HepG2 (cell line): ENCODE data around the gene ZBTB18.

Source experiments
- CAMTA2 ChIP-seq: sonication (generic); formaldehyde crosslinking; IDR thresholded peaks from 2 replicates; pipeline ENCODE4 v1.4.0; 2020; ENCODE audit warnings: mild to moderate bottlenecking, missing genetic modification reagents, borderline replicate concordance
- EZH2 ChIP-seq: conservative IDR thresholded peaks from 2 replicates; pipeline ENCODE4 v1.6.1; 2012; ENCODE audit warnings: mild to moderate bottlenecking, low read depth, low read length, moderate library complexity
- FOXM1 ChIP-seq: sonication (generic); formaldehyde crosslinking; IDR thresholded peaks from 2 replicates; pipeline ENCODE4 v1.5.0; 2020; ENCODE audit warnings: missing genetic modification reagents
- RFX5 ChIP-seq: IDR thresholded peaks from 2 replicates; pipeline ENCODE4 v1.6.1; 2011; ENCODE audit warnings: low read depth, low read length, improper control_type of control experiment
- TAF1 ChIP-seq: sonication (generic); formaldehyde crosslinking; IDR thresholded peaks from 2 replicates; pipeline ENCODE4 v1.4.0; 2020; ENCODE audit warnings: missing genetic modification reagents
- ZNF296 ChIP-seq: sonication (generic); formaldehyde crosslinking; conservative IDR thresholded peaks from 2 replicates; pipeline ENCODE4 v1.5.0; 2020; ENCODE audit warnings: mild to moderate bottlenecking, missing genetic modification reagents
- ZNF530 ChIP-seq: sonication (generic); formaldehyde crosslinking; IDR thresholded peaks from 2 replicates; pipeline ENCODE4 v1.5.0; 2020; ENCODE audit warnings: low read depth, mild to moderate bottlenecking, missing genetic modification reagents
- ZNF546 ChIP-seq: sonication (generic); formaldehyde crosslinking; conservative IDR thresholded peaks from 2 replicates; pipeline ENCODE4 v1.8.1; 2023; ENCODE audit warnings: mild to moderate bottlenecking, missing genetic modification reagents
- ZSCAN20 ChIP-seq: sonication (generic); formaldehyde crosslinking; IDR thresholded peaks from 2 replicates; pipeline ENCODE4 v1.4.0; 2020; ENCODE audit warnings: missing genetic modification reagents, mild to moderate bottlenecking, borderline replicate concordance
- TF ChIP-seq, protein P1 (sequence below), 2 experiments: sonication (generic) in 1 of 2; formaldehyde crosslinking in 1 of 2; IDR thresholded peaks; 2 replicates each; pipeline versions ENCODE4 v1.5.1 to v1.6.1; 2011 to 2020; ENCODE audit warnings: borderline replicate concordance in 1 of 2, low read depth in 1 of 2, low read length in 1 of 2, mild to moderate bottlenecking in 1 of 2, missing genetic modification reagents in 1 of 2, moderate library complexity in 1 of 2
- TF ChIP-seq, protein P2 (sequence below): sonication (generic); formaldehyde crosslinking; IDR thresholded peaks from 2 replicates; pipeline ENCODE4 v1.4.0; 2020; ENCODE audit warnings: mild to moderate bottlenecking, missing genetic modification reagents
- TF ChIP-seq, protein P3 (sequence below): sonication (generic); formaldehyde crosslinking; IDR thresholded peaks from 2 replicates; pipeline ENCODE4 v1.5.0; 2020; ENCODE audit warnings: mild to moderate bottlenecking, missing genetic modification reagents, moderate library complexity
- TF ChIP-seq, protein P4 (sequence below): sonication (generic); formaldehyde crosslinking; IDR thresholded peaks from 2 replicates; pipeline ENCODE4 v1.4.0; 2020; ENCODE audit warnings: mild to moderate bottlenecking, missing genetic modification reagents

DNA sequence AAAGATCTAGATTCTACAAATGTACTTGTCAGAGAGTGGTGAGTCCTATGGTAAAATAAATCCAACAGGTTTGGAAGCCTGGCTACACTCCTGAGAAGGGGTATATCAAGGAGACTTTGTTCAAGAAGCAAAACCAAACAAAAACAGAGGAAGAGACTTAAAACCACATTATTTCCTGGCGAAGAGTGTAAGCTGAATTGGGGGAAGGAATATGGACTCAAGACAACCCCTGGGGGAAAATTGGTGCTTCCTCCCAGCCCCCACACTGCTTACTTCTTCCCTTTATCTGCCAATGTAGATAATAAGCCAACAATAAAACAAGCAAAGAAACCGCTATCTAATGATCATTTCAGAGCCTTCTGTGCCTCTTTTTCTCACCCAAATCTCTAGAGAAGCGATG lies 48.4 kb upstream of the ZBTB18 start:
- TF ChIP-seq, protein P1, sequence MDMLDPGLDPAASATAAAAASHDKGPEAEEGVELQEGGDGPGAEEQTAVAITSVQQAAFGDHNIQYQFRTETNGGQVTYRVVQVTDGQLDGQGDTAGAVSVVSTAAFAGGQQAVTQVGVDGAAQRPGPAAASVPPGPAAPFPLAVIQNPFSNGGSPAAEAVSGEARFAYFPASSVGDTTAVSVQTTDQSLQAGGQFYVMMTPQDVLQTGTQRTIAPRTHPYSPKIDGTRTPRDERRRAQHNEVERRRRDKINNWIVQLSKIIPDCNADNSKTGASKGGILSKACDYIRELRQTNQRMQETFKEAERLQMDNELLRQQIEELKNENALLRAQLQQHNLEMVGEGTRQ (IDR thresholded peaks at IDR 0.05; ENCODE audit: low read depth, low read length), result no peak
- TF ChIP-seq, protein P1 (CRISPR knock-in tag; IDR thresholded peaks at IDR 0.05; ENCODE audit: borderline replicate concordance), result no peak
- TF ChIP-seq EZH2 (no peak), FOXM1 (CRISPR knock-in tag) (no peak), TAF1 (no peak), ZNF530 (CRISPR knock-in tag) (no peak), RFX5 (no peak), ZNF296 (CRISPR knock-in tag) (no peak), CAMTA2 (CRISPR knock-in tag) (no peak), ZSCAN20 (CRISPR knock-in tag) (no peak), ZNF546 (CRISPR knock-in tag) (no peak)
- TF ChIP-seq, protein P2, sequence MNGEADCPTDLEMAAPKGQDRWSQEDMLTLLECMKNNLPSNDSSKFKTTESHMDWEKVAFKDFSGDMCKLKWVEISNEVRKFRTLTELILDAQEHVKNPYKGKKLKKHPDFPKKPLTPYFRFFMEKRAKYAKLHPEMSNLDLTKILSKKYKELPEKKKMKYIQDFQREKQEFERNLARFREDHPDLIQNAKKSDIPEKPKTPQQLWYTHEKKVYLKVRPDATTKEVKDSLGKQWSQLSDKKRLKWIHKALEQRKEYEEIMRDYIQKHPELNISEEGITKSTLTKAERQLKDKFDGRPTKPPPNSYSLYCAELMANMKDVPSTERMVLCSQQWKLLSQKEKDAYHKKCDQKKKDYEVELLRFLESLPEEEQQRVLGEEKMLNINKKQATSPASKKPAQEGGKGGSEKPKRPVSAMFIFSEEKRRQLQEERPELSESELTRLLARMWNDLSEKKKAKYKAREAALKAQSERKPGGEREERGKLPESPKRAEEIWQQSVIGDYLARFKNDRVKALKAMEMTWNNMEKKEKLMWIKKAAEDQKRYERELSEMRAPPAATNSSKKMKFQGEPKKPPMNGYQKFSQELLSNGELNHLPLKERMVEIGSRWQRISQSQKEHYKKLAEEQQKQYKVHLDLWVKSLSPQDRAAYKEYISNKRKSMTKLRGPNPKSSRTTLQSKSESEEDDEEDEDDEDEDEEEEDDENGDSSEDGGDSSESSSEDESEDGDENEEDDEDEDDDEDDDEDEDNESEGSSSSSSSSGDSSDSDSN (CRISPR knock-in tag), result no peak
- TF ChIP-seq, protein P3, sequence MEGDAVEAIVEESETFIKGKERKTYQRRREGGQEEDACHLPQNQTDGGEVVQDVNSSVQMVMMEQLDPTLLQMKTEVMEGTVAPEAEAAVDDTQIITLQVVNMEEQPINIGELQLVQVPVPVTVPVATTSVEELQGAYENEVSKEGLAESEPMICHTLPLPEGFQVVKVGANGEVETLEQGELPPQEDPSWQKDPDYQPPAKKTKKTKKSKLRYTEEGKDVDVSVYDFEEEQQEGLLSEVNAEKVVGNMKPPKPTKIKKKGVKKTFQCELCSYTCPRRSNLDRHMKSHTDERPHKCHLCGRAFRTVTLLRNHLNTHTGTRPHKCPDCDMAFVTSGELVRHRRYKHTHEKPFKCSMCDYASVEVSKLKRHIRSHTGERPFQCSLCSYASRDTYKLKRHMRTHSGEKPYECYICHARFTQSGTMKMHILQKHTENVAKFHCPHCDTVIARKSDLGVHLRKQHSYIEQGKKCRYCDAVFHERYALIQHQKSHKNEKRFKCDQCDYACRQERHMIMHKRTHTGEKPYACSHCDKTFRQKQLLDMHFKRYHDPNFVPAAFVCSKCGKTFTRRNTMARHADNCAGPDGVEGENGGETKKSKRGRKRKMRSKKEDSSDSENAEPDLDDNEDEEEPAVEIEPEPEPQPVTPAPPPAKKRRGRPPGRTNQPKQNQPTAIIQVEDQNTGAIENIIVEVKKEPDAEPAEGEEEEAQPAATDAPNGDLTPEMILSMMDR (CRISPR knock-in tag), result no peak
- TF ChIP-seq, protein P4, sequence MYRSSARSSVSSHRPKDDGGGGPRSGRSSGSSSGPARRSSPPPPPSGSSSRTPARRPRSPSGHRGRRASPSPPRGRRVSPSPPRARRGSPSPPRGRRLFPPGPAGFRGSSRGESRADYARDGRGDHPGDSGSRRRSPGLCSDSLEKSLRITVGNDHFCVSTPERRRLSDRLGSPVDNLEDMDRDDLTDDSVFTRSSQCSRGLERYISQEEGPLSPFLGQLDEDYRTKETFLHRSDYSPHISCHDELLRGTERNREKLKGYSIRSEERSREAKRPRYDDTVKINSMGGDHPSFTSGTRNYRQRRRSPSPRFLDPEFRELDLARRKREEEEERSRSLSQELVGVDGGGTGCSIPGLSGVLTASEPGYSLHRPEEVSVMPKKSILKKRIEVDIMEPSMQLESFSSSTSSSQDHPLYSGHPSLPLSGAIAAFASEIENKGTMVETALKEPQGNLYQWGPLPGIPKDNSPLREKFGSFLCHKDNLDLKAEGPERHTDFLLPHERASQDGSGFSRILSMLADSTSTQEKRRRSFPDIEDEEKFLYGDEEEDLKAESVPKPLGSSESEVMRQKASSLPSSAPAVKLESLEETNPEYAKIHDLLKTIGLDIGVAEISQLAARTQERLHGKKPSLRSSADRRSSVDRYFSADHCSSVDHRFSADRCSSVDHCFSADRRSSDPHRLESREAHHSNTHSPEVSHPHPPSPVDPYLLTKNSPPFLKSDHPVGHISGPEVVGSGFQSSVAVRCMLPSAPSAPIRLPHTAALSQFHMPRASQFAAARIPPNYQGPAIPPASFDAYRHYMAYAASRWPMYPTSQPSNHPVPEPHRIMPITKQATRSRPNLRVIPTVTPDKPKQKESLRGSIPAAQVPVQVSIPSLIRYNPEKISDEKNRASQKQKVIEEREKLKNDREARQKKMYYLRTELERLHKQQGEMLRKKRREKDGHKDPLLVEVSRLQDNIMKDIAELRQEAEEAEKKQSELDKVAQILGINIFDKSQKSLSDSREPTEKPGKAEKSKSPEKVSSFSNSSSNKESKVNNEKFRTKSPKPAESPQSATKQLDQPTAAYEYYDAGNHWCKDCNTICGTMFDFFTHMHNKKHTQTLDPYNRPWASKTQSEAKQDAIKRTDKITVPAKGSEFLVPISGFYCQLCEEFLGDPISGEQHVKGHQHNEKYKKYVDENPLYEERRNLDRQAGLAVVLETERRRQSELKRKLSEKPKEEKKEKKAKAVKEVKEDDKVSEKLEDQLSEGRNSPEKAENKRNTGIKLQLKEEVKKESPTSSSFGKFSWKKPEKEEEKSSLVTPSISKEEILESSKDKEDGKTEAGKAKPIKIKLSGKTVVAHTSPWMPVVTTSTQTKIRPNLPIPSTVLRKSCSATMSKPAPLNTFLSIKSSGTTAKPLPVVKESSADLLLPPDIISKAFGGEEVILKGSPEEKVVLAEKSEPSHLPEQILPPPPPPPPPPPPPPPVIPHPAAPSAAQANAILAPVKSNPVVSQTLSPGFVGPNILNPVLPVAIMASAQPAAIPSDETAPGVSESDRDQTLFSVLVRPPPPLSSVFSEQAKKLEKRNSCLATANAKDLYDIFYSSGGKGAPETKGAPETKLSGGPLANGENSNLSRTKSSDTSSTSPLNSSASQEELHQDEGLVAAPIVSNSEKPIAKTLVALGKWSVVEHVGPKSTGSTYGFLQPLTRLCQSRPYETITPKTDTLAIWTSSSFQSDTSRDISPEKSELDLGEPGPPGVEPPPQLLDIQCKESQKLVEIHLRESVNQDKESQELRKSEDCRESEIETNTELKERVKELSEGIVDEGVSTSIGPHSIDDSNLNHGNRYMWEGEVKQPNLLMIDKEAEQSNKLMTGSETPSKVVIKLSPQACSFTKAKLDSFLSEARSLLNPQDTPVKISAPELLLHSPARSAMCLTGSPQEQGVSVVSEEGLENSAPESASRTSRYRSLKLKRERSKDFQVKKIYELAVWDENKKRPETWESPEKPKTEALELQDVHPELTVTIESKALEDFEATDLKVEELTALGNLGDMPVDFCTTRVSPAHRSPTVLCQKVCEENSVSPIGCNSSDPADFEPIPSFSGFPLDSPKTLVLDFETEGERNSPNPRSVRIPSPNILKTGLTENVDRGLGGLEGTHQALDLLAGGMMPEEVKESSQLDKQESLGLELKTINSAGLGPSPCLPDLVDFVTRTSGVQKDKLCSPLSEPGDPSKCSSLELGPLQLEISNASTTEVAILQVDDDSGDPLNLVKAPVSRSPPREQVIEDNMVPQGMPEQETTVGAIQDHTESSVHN (CRISPR knock-in tag), result no peak
